HCT116 (cell line): ENCODE data around the gene MUC4. TPM values are rescaled to one million over a fixed set of nuclear protein-coding genes. Genes with fewer than 3 reads are reported as not detected.

Source experiments
- ATAC-seq: fragments of 200-7000 bp; cut with Tn5 transposase; 2 replicates; pipeline ENCODE4 v1.9.1; 2020; ENCODE audit warnings: mild to moderate bottlenecking, moderate library complexity
- BruUV-seq: library from RNA; stranded (reverse); fragments of 400-500 nt; replicated peaks from 2 replicates; lab custom pipeline; 2021; lab: Mats Ljungman, UMichigan
- CTCF ChIA-PET: fragments of 300-600 bp; sonication (Branson Sonifier 250); formaldehyde crosslinking; loops from one replicate; lab custom pipeline; 2021; ENCODE audit warnings: antibody characterized with exemption; lab: Charles Lee
- POLR2A ChIA-PET: fragments of 300-600, 350-600 bp; sonication (Branson Sonifier 250); formaldehyde crosslinking; loops from one replicate; lab custom pipeline; 2021; ENCODE audit warnings: antibody characterized with exemption; lab: Charles Lee
- RAD21 ChIA-PET, 2 experiments: fragments of 300-600 bp; sonication (Branson Sonifier 250); formaldehyde crosslinking; loops; one replicate each; lab custom pipeline; 2023; ENCODE audit warnings: low total read pairs in 2 of 2; ENCODE audit not compliant: uncharacterized antibody in 2 of 2, unreplicated experiment in 2 of 2, low non-redundant PET in 1 of 2; lab: Charles Lee
- DNase-seq: peaks from one replicate; pipeline ENCODE4 v3.0.0-alpha.2; 2010; ENCODE audit warnings: low read depth, low spot score
- H2AFZ ChIP-seq: fragments of 200-600 bp; shearing (Covaris generic), sonication (generic); 2 replicates; pipeline ENCODE4 v1.6.1; 2017; ENCODE audit warnings: low read depth, mixed run types, mixed read lengths, antibody characterized with exemption, low read length; ENCODE audit not compliant: poor library complexity, severe bottlenecking
- H3K27ac ChIP-seq: 2 replicates; pipeline ENCODE4 v1.5.1; 2012; ENCODE audit warnings: low read depth, low read length
- H3K27me3 ChIP-seq: fragments of 200-600 bp; sonication (generic); 2 replicates; pipeline ENCODE4 v1.6.1; 2016; ENCODE audit warnings: mixed run types, low read length, mixed read lengths; ENCODE audit not compliant: insufficient read depth
- H3K36me3 ChIP-seq, 2 experiments: fragments of 200-500 bp in 1 of 2; fragments of 200-600 bp in 1 of 2; sonication (Bioruptor generic) in 1 of 2; sonication (generic) in 1 of 2; 2 replicates each; pipeline versions ENCODE4 v1.5.1 to v1.6.1; 2014 to 2016; ENCODE audit warnings: low read length in 2 of 2, inconsistent platforms in 1 of 2, mixed read lengths in 1 of 2, mixed run types in 1 of 2; ENCODE audit not compliant: insufficient read depth in 2 of 2, control insufficient read depth in 1 of 2
- H3K4me1 ChIP-seq, 2 experiments: fragments of 200-600 bp in 1 of 2; sonication (generic) in 1 of 2; 2 replicates each; pipeline versions ENCODE4 v1.5.1 to v1.6.1; 2012 to 2017; ENCODE audit warnings: low read length in 2 of 2, inconsistent platforms in 1 of 2, mild to moderate bottlenecking in 1 of 2, mixed read lengths in 1 of 2, mixed run types in 1 of 2, moderate library complexity in 1 of 2; ENCODE audit not compliant: insufficient read depth in 2 of 2, control insufficient read depth in 1 of 2
- H3K4me2 ChIP-seq: fragments of 200-600 bp; sonication (generic); 2 replicates; pipeline ENCODE4 v1.6.1; 2017; ENCODE audit warnings: mixed run types, low read length, mixed read lengths
- H3K4me3 ChIP-seq, 2 experiments: fragments of 200-600 bp in 1 of 2; sonication (generic) in 1 of 2; replicated peaks in 1 of 2; 2 replicates each; pipeline ENCODE4 v1.5.1; 2011 to 2016; ENCODE audit warnings: low read length in 2 of 2, control low read depth in 1 of 2, low read depth in 1 of 2, mild to moderate bottlenecking in 1 of 2, mixed read lengths in 1 of 2, mixed run types in 1 of 2
- H3K79me2 ChIP-seq: fragments of 200-600 bp; sonication (generic); 2 replicates; pipeline ENCODE4 v1.6.1; 2017; ENCODE audit warnings: mild to moderate bottlenecking, mixed run types, low read length, moderate library complexity, mixed read lengths; ENCODE audit not compliant: insufficient read depth
- H3K9ac ChIP-seq: fragments of 200-600 bp; sonication (generic); 2 replicates; pipeline ENCODE4 v1.6.1; 2016; ENCODE audit warnings: low read length, mixed read lengths
- H3K9me2 ChIP-seq: fragments of 200-600 bp; sonication (generic), shearing (Covaris generic); 2 replicates; pipeline ENCODE4 v1.6.1; 2017; ENCODE audit warnings: mixed run types, mild to moderate bottlenecking, moderate library complexity; ENCODE audit not compliant: insufficient read depth
- H3K9me3 ChIP-seq, 2 experiments: fragments of 200-500 bp in 1 of 2; fragments of 200-600 bp in 1 of 2; sonication (Bioruptor generic) in 1 of 2; sonication (generic) in 1 of 2; 2 replicates each; pipeline ENCODE4 v1.6.1; 2014 to 2017; ENCODE audit warnings: low read length in 2 of 2, mixed read lengths in 2 of 2, inconsistent platforms in 1 of 2, low read depth in 1 of 2, mild to moderate bottlenecking in 1 of 2, mixed run types in 1 of 2, moderate library complexity in 1 of 2; ENCODE audit not compliant: control insufficient read depth in 1 of 2, insufficient read depth in 1 of 2
- H4K20me1 ChIP-seq: fragments of 200-600 bp; sonication (generic), shearing (Covaris generic); 2 replicates; pipeline ENCODE4 v1.6.1; 2017; ENCODE audit warnings: mixed run types, mild to moderate bottlenecking, moderate library complexity; ENCODE audit not compliant: insufficient read depth
- EGR1 ChIP-seq: IDR thresholded peaks from 2 replicates; pipeline ENCODE4 v1.6.1; 2012; ENCODE audit warnings: low read depth
- ELF1 ChIP-seq: IDR thresholded peaks from 2 replicates; pipeline ENCODE4 v1.6.1; 2012; ENCODE audit warnings: low read depth, borderline replicate concordance
- EZH2phosphoT487 ChIP-seq: fragments of 200-600 bp; IDR thresholded peaks from 2 replicates; pipeline ENCODE4 v1.6.1; 2018; ENCODE audit warnings: antibody characterized with exemption, borderline replicate concordance
- JUND ChIP-seq: IDR thresholded peaks from 2 replicates; pipeline ENCODE4 v1.6.1; 2012
- POLR2AphosphoS5 ChIP-seq: IDR thresholded peaks from 2 replicates; pipeline ENCODE4 v1.6.1; 2011; ENCODE audit warnings: mild to moderate bottlenecking, low read depth, low read length, moderate library complexity
- RAD21 ChIP-seq: IDR thresholded peaks from 2 replicates; pipeline ENCODE4 v1.6.1; 2012; ENCODE audit warnings: low read depth, mild to moderate bottlenecking
- TCF7L2 ChIP-seq: IDR thresholded peaks from 2 replicates; pipeline ENCODE4 v1.7.0; 2011; ENCODE audit warnings: borderline replicate concordance, inconsistent platforms; ENCODE audit not compliant: insufficient read depth, insufficient read length; ENCODE audit errors: extremely low read depth
- YY1 ChIP-seq: IDR thresholded peaks from 2 replicates; pipeline ENCODE4 v1.6.1; 2011; ENCODE audit warnings: low read length, low read depth, moderate library complexity, mild to moderate bottlenecking; ENCODE audit not compliant: insufficient replicate concordance; ENCODE audit errors: extremely low read depth
- ZFX ChIP-seq: fragments of 450-650 bp; IDR thresholded peaks from 2 replicates; pipeline ENCODE4 v1.6.1; 2017
- intact Hi-C: fragments of 100-400 bp; cut with micrococcal nuclease; formaldehyde crosslinking; loops from 2 replicates; pipeline ENCODE4 v1.10.0; 2022
- total RNA-seq: library from RNA; stranded (reverse); gene quantifications from one replicate; pipeline ENCODE4 v1.2.1, GENCODE V29; 2021; ENCODE audit not compliant: unreplicated experiment
- TF ChIP-seq, protein P1 (sequence below): IDR thresholded peaks from 2 replicates; pipeline ENCODE4 v1.6.1; 2012
- TF ChIP-seq, protein P2 (sequence below), 3 experiments: fragments of 200-600 bp in 1 of 3; sonication (generic) in 1 of 3; IDR thresholded peaks in 2 of 3; conservative IDR thresholded peaks in 1 of 3; 2 replicates each; pipeline ENCODE4 v1.5.1; 2012 to 2017; ENCODE audit warnings: low read depth in 2 of 3, low read length in 2 of 3, antibody characterized with exemption in 1 of 3, borderline replicate concordance in 1 of 3, control low read depth in 1 of 3, mild to moderate bottlenecking in 1 of 3, mixed read lengths in 1 of 3, mixed run types in 1 of 3, moderate library complexity in 1 of 3; ENCODE audit not compliant: insufficient read depth in 1 of 3

MUC4 gene
- total RNA-seq, 1 experiment from 2014 or later: 0.64 TPM

DNA sequence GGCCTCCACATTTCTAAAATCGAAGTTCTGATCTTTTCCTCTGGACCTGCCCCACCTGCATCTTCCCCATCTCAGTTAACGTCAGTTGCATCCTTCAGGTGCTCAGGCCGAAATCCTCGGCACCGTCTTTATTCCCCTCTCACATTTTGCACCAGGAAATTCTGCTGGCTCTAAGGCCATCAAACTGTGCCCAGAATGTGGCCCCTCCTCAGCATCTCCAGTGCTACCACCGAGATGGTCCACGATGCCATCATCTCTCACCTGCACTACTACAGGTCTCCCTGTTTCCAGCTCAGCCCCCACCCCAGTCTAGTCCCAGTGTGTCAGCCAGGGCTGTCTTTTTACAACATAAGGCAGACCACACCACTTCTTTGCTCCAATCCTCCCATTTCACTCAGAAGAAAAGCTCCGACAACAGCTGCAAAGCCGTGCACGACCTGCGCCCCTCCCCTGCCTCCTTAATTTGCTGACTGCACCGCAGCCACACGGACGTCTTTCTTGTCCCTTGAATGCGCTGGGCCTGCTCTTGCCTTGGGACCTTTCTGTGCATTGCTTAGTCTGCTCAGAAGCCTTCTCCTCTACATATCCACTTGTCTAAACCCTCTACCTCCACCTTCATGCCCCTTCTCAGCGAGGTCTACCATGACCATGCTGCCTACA, 76.6 kb downstream of the MUC4 start:
- ATAC-seq (no peak), DNase-seq (no peak)
- RAD21 ChIA-PET: no interaction called here
- CTCF ChIA-PET: no interaction called here
- Histone ChIP-seq H3K4me3 (no peak overlapping the region), H3K27me3 (no peaks in the 10 kb centered on the region), H3K9ac (no peak overlapping the region), H3K4me2 (no peak overlapping the region), H3K9me2 (no peaks in the 10 kb centered on the region), H3K79me2 (no peaks in the 10 kb centered on the region), H3K27ac (no peak overlapping the region), H3K9me3 (no peaks in the 10 kb centered on the region), H3K4me1 (peaks cover 0 to 4% of the 10 kb centered on the region in 2 experiments; a peak in 1 of 4 replicates), H4K20me1 (no peaks in the 10 kb centered on the region), H2AFZ (no peak overlapping the region), H3K36me3 (no peaks in the 10 kb centered on the region)
- intact Hi-C loops: no loop called here
- POLR2A ChIA-PET: interaction anchor here (0.6 kb wide), 1 partner anchor 17 kb away, joined by 3 read pairs; no protein-coding TSS in a partner anchor
- no TSS peak for BruUV-seq
- TF ChIP-seq POLR2AphosphoS5: no peak
- no peak for TF ChIP-seq RAD21
- TF ChIP-seq, protein P1, sequence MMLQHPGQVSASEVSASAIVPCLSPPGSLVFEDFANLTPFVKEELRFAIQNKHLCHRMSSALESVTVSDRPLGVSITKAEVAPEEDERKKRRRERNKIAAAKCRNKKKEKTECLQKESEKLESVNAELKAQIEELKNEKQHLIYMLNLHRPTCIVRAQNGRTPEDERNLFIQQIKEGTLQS: no peak
- TF ChIP-seq EGR1: no peak
- no peak for TF ChIP-seq ZFX
- no peak for TF ChIP-seq TCF7L2
- no peak for TF ChIP-seq ELF1
- no peak for TF ChIP-seq EZH2phosphoT487
- TF ChIP-seq, protein P2, sequence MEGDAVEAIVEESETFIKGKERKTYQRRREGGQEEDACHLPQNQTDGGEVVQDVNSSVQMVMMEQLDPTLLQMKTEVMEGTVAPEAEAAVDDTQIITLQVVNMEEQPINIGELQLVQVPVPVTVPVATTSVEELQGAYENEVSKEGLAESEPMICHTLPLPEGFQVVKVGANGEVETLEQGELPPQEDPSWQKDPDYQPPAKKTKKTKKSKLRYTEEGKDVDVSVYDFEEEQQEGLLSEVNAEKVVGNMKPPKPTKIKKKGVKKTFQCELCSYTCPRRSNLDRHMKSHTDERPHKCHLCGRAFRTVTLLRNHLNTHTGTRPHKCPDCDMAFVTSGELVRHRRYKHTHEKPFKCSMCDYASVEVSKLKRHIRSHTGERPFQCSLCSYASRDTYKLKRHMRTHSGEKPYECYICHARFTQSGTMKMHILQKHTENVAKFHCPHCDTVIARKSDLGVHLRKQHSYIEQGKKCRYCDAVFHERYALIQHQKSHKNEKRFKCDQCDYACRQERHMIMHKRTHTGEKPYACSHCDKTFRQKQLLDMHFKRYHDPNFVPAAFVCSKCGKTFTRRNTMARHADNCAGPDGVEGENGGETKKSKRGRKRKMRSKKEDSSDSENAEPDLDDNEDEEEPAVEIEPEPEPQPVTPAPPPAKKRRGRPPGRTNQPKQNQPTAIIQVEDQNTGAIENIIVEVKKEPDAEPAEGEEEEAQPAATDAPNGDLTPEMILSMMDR (IDR thresholded peaks at IDR 0.05 in 2 of 3, conservative IDR thresholded peaks at IDR 0.05 in 1 of 3; ENCODE audit: borderline replicate concordance in 1 of 3, insufficient read depth in 1 of 3, low read depth in 2 of 3, low read length in 2 of 3): no peak
- no peak for TF ChIP-seq JUND
- no peak for TF ChIP-seq YY1
